Liver (tissue), 9 donors: ENCODE measurements around the gene KRTAP1-4. TPM values are rescaled to one million over a fixed set of nuclear protein-coding genes. Genes with fewer than 3 reads are reported as not detected.

Experiments used
- DNase-seq: peaks from one replicate; pipeline ENCODE4 v3.0.0-alpha.2; 2017; ENCODE audit warnings: low spot score
- H3K27ac ChIP-seq, 2 donors: one replicate each; pipeline ENCODE4 v1.7.0; 2013; ENCODE audit warnings: inconsistent platforms in 2 of 2, low read length in 2 of 2, control low read depth in 1 of 2, low read depth in 1 of 2, mild to moderate bottlenecking in 1 of 2
- H3K27me3 ChIP-seq, 4 donors: one replicate each; pipeline versions ENCODE4 v1.6.1 to v1.7.0; 2013; ENCODE audit warnings: low read length in 3 of 4, inconsistent platforms in 1 of 4, mild to moderate bottlenecking in 1 of 4, moderate library complexity in 1 of 4; ENCODE audit not compliant: control insufficient read depth in 4 of 4, insufficient read depth in 4 of 4
- H3K36me3 ChIP-seq, 4 donors: one replicate each; pipeline versions ENCODE4 v1.6.1 to v1.7.0; 2013; ENCODE audit warnings: low read length in 3 of 4, mild to moderate bottlenecking in 3 of 4, low read depth in 1 of 4, moderate library complexity in 1 of 4; ENCODE audit not compliant: control insufficient read depth in 4 of 4, insufficient read depth in 3 of 4
- H3K4me1 ChIP-seq, 4 donors: one replicate each; pipeline versions ENCODE4 v1.6.1 to v1.7.0; 2013; ENCODE audit warnings: low read length in 3 of 4, mild to moderate bottlenecking in 3 of 4, moderate library complexity in 1 of 4; ENCODE audit not compliant: control insufficient read depth in 4 of 4, insufficient read depth in 4 of 4
- H3K4me3 ChIP-seq, 3 donors: one replicate each; pipeline versions ENCODE4 v1.6.1 to v1.7.0; 2013; ENCODE audit warnings: low read length in 3 of 3, control low read depth in 1 of 3, low read depth in 1 of 3, mild to moderate bottlenecking in 1 of 3
- H3K9ac ChIP-seq, 2 donors: one replicate each; pipeline ENCODE4 v1.7.0; 2013; ENCODE audit warnings: low read length in 2 of 2, mild to moderate bottlenecking in 2 of 2, moderate library complexity in 2 of 2, control low read depth in 1 of 2, low read depth in 1 of 2
- H3K9me3 ChIP-seq, 4 donors: one replicate each; pipeline versions ENCODE4 v1.6.1 to v1.7.0; 2013; ENCODE audit warnings: low read length in 3 of 4; ENCODE audit not compliant: control insufficient read depth in 4 of 4
- EGR1 ChIP-seq, 2 donors: IDR thresholded peaks; 2 replicates each; pipeline ENCODE4 v1.6.1; 2016 to 2018; ENCODE audit warnings: antibody characterized with exemption in 2 of 2, low read depth in 2 of 2
- FOXA1 ChIP-seq: IDR thresholded peaks from 2 replicates; pipeline ENCODE4 v1.6.1; 2016; ENCODE audit warnings: antibody characterized with exemption
- FOXA2 ChIP-seq: IDR thresholded peaks from 2 replicates; pipeline ENCODE4 v1.6.1; 2016; ENCODE audit warnings: antibody characterized with exemption
- GABPA ChIP-seq, 2 donors: IDR thresholded peaks in 1 of 2; conservative IDR thresholded peaks in 1 of 2; 2 replicates each; pipeline ENCODE4 v1.6.1; 2016; ENCODE audit warnings: antibody characterized with exemption in 2 of 2, mild to moderate bottlenecking in 1 of 2, moderate library complexity in 1 of 2
- HNF4A ChIP-seq, 2 donors: conservative IDR thresholded peaks; 2 replicates each; pipeline ENCODE4 v1.6.1; 2016; ENCODE audit warnings: antibody characterized with exemption in 2 of 2, mild to moderate bottlenecking in 2 of 2
- HNF4G ChIP-seq: IDR thresholded peaks from 2 replicates; pipeline ENCODE4 v1.6.1; 2016; ENCODE audit warnings: antibody characterized with exemption
- JUND ChIP-seq, 2 donors: IDR thresholded peaks; 2 replicates each; pipeline ENCODE4 v1.6.1; 2016; ENCODE audit warnings: antibody characterized with exemption in 2 of 2
- NR2F2 ChIP-seq: IDR thresholded peaks from 2 replicates; pipeline ENCODE4 v1.6.1; 2016; ENCODE audit warnings: antibody characterized with exemption
- RAD21 ChIP-seq, 2 donors: IDR thresholded peaks; 2 replicates each; pipeline ENCODE4 v1.6.1; 2016; ENCODE audit warnings: antibody characterized with exemption in 2 of 2, mild to moderate bottlenecking in 2 of 2
- REST ChIP-seq: IDR thresholded peaks from 2 replicates; pipeline ENCODE4 v1.6.1; 2016; ENCODE audit warnings: antibody characterized with exemption, mild to moderate bottlenecking
- RXRA ChIP-seq, 2 donors: IDR thresholded peaks; 2 replicates each; pipeline ENCODE4 v1.6.1; 2017 to 2018; ENCODE audit warnings: antibody characterized with exemption in 2 of 2, mild to moderate bottlenecking in 1 of 2
- SP1 ChIP-seq: IDR thresholded peaks from 2 replicates; pipeline ENCODE4 v1.6.1; 2018; ENCODE audit warnings: antibody characterized with exemption, mild to moderate bottlenecking
- TAF1 ChIP-seq: conservative IDR thresholded peaks from 2 replicates; pipeline ENCODE4 v1.6.1; 2016; ENCODE audit warnings: antibody characterized with exemption, mild to moderate bottlenecking
- YY1 ChIP-seq: IDR thresholded peaks from 2 replicates; pipeline ENCODE4 v1.6.1; 2016; ENCODE audit warnings: antibody characterized with exemption, mild to moderate bottlenecking
- WGBS: extraction: QIAGEN DNeasy Blood & Tissue Kit; methylation state at CpG from one replicate; pipeline ENCODE4 v1.1.7; 2013; 5-methylcytosine and 5-hydroxymethylcytosine counted together
- polyA plus RNA-seq, 2 donors: library from polyadenylated mRNA; stranded (reverse) in 1 of 2; unstranded in 1 of 2; fragments of 200-250 nt in 1 of 2; fragments of >200 nt in 1 of 2; fragmentation: Nextera tagmentation in 1 of 2; extraction: Ambion mirVana in 1 of 2; gene quantifications; one replicate each; pipeline versions ENCODE4 v1.2.1 to v1.2.3, GENCODE V29; 2013 to 2015
- total RNA-seq, 2 donors: library from RNA; depleted of rRNA; stranded (reverse); fragments of >200 nt; gene quantifications; one replicate each; pipeline ENCODE4 v1.2.3, GENCODE V29; 2014
- TF ChIP-seq, protein P1 (sequence below): IDR thresholded peaks from 2 replicates; pipeline ENCODE4 v1.6.1; 2016; ENCODE audit warnings: antibody characterized with exemption
- TF ChIP-seq, protein P2 (sequence below): fragments of 150-350 bp; IDR thresholded peaks from 2 replicates; pipeline ENCODE4 v1.5.1; 2017; ENCODE audit warnings: improper control_type of control experiment, low read depth, low read length; ENCODE audit not compliant: missing input control
- TF ChIP-seq, protein P3 (sequence below): IDR thresholded peaks from 2 replicates; pipeline ENCODE4 v1.6.1; 2016; ENCODE audit warnings: antibody characterized with exemption
- TF ChIP-seq, protein P4 (sequence below): IDR thresholded peaks from 2 replicates; pipeline ENCODE4 v1.6.1; 2016; ENCODE audit warnings: antibody characterized with exemption
- donor health status: healthy.
- donor health status: healthy.
- donor health status: healthy.
- donor health status: healthy.
- donor health status: healthy.

The KRTAP1-4 gene
- total and polyA plus RNA-seq, 4 donors, result not detected

- DNase-seq, result no peak
- WGBS, result 90% methylated on average over 2 of the region's 2 CpGs
- Histone ChIP-seq H3K9ac (no peak overlapping the region), H3K4me1 (no peaks in the 10 kb centered on the region), H3K36me3 (no peaks in the 10 kb centered on the region), H3K27me3 (peaks cover 0 to 2% (median 0%) of the 10 kb centered on the region in 4 donors), H3K4me3 (no peak overlapping the region), H3K9me3 (peaks cover 0 to 2% (median 0%) of the 10 kb centered on the region in 4 donors), H3K27ac (no peak overlapping the region)
- TF ChIP-seq, protein P1, sequence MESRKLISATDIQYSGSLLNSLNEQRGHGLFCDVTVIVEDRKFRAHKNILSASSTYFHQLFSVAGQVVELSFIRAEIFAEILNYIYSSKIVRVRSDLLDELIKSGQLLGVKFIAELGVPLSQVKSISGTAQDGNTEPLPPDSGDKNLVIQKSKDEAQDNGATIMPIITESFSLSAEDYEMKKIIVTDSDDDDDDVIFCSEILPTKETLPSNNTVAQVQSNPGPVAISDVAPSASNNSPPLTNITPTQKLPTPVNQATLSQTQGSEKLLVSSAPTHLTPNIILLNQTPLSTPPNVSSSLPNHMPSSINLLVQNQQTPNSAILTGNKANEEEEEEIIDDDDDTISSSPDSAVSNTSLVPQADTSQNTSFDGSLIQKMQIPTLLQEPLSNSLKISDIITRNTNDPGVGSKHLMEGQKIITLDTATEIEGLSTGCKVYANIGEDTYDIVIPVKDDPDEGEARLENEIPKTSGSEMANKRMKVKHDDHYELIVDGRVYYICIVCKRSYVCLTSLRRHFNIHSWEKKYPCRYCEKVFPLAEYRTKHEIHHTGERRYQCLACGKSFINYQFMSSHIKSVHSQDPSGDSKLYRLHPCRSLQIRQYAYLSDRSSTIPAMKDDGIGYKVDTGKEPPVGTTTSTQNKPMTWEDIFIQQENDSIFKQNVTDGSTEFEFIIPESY, result no peak
- TF ChIP-seq HNF4A (conservative IDR thresholded peaks at IDR 0.05) (no peak), FOXA1 (no peak), HNF4G (no peak), REST (no peak), JUND (IDR thresholded peaks at IDR 0.05) (no peak), NR2F2 (no peak), GABPA (IDR thresholded peaks at IDR 0.05 in 1 of 2, conservative IDR thresholded peaks at IDR 0.05 in 1 of 2) (no peak), RXRA (IDR thresholded peaks at IDR 0.05) (no peak), SP1 (no peak), YY1 (no peak), EGR1 (IDR thresholded peaks at IDR 0.05; ENCODE audit: low read depth in 2 of 2) (no peak), TAF1 (no peak), FOXA2 (no peak), RAD21 (IDR thresholded peaks at IDR 0.05) (no peak)
- TF ChIP-seq, protein P2, sequence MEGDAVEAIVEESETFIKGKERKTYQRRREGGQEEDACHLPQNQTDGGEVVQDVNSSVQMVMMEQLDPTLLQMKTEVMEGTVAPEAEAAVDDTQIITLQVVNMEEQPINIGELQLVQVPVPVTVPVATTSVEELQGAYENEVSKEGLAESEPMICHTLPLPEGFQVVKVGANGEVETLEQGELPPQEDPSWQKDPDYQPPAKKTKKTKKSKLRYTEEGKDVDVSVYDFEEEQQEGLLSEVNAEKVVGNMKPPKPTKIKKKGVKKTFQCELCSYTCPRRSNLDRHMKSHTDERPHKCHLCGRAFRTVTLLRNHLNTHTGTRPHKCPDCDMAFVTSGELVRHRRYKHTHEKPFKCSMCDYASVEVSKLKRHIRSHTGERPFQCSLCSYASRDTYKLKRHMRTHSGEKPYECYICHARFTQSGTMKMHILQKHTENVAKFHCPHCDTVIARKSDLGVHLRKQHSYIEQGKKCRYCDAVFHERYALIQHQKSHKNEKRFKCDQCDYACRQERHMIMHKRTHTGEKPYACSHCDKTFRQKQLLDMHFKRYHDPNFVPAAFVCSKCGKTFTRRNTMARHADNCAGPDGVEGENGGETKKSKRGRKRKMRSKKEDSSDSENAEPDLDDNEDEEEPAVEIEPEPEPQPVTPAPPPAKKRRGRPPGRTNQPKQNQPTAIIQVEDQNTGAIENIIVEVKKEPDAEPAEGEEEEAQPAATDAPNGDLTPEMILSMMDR, result no peak
- TF ChIP-seq, protein P3, sequence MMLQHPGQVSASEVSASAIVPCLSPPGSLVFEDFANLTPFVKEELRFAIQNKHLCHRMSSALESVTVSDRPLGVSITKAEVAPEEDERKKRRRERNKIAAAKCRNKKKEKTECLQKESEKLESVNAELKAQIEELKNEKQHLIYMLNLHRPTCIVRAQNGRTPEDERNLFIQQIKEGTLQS, result no peak
- TF ChIP-seq, protein P4, sequence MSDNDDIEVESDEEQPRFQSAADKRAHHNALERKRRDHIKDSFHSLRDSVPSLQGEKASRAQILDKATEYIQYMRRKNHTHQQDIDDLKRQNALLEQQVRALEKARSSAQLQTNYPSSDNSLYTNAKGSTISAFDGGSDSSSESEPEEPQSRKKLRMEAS, result no peak
Observed at GRCh38 chr17:41073676-41074075, 43.7 kb upstream of the KRTAP1-4 start.
